GM19463 (cell line): ENCODE data around the gene NPLOC4.
"Not testable (repeated sequence)": the region's sequence is repeated elsewhere in the genome, so short reads cannot be mapped to it uniquely, and the experiment has no call there.

Source experiments
- ATAC-seq: cut with Tn5 transposase; IDR thresholded peaks from one replicate; pipeline ENCODE4 v1.9.1; 2021; ENCODE audit warnings: mild to moderate bottlenecking, moderate library complexity; ENCODE audit not compliant: unreplicated experiment

Gene NPLOC4

DNA sequence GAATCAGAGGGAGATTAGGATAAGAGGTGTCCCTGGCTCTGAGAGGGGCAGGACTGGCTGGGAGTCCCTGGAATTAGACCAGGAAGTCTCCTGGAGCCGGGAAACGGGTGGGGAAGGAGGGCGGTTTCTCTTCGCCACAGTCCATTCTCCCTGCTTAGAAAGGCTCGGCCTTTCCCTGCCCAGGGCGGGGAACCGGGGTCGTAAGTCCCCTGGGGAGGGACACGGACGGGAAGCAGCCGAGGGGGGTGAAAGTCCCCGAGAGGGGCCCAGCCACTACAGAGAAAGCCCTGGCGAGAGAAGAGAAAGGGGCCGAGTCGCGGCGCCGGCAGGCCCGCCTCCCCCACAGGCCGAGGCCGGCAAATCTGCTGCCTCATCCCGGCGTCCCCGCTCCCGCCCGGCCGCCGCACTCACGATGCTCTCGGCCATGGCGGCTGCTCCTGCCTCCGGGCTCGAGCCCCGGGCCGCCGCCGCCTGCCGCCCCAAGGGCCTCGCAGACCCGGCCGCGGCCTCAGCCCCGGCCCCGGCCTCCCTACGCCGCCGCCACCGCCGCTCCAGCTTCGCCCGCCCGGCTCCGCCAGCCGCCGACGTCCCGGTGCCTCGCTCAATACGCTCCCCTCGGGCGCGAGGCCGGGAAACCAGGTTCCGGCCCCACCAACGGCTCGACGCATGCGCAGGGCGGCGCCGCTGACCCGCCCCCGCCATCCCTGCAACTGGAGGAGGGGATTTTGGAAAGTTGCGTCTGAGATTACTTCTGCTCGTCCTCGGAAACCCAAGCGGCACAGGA lies at the start of gene NPLOC4, which contains the start of gene TSPAN10:
Gene NPLOC4 (minus strand): TSS at position 608 of the 784 bp plus-strand sequence. CDS start 182 bp downstream, at position 426.
Gene TSPAN10 (plus strand): TSS at position 692 of the 784 bp plus-strand sequence. CDS start 5,217 bp downstream, outside the sequence.
- peak; percentile 74 for ATAC-seq

DNA sequence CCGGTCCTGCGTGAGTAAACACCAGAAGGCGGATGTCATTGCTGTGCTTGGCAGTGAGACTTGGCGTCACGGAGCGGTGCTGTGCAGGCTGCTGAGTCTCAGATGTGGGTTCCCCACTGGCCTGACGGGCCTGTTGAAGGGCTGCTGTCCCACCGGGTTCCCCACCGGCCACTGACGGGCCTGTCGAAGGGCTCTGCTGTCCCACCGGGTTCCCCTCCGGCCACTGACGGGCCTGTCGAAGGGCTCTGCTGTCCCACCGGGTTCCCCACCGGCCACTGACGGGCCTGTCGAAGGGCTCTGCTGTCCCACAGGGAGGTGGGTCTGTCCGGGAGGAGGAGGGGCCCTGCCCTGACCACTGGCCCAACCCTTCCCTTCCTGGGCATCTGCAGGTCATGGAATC lies 49.7 kb upstream of the NPLOC4 start:
- no peak for ATAC-seq

DNA sequence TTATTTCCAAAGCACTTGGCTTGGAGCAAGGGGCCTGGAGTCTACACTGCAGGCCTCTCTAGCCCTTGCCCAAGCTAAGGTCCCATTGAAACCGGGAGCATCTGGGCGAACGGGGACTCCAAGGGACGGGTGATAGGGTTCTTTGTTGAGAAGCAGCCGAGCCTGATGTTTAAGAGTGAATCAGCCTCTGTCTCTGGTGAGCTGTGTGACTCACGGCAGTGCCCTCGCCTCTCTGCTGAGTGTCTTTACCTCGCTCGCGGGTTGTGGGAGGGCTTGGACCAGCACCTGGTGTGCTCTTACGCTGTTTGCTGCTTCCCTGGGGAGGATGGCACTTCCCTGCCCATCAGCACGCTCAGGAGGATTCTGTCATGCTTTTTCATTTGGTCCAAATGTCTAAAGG lies 48.2 kb upstream of the NPLOC4 start:
- no peak for ATAC-seq

DNA sequence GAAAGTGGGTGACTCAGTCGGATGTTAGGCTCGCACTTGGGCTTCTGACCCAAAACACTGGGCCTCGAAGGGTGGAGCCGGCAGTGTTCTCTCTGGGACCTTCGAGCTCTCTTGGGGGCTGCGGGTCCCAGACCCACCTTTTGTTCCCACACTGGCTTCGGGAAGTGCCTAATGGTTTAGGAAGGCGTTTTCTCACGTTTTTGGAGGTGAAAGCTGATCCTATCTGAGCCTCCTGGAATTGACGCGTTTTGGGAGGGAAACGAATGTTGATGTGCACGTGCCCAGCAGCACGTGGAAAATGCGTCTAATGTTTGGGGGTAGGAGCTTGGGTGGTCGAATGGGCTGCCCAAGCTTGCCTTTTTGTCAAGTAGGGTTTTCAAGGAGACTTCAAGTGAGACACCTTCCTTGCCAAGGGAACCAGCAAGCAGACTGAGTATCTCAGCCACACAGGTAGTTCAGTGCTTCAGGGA lies 47.6 kb upstream of the NPLOC4 start:
- peak; percentile 8 for ATAC-seq

DNA sequence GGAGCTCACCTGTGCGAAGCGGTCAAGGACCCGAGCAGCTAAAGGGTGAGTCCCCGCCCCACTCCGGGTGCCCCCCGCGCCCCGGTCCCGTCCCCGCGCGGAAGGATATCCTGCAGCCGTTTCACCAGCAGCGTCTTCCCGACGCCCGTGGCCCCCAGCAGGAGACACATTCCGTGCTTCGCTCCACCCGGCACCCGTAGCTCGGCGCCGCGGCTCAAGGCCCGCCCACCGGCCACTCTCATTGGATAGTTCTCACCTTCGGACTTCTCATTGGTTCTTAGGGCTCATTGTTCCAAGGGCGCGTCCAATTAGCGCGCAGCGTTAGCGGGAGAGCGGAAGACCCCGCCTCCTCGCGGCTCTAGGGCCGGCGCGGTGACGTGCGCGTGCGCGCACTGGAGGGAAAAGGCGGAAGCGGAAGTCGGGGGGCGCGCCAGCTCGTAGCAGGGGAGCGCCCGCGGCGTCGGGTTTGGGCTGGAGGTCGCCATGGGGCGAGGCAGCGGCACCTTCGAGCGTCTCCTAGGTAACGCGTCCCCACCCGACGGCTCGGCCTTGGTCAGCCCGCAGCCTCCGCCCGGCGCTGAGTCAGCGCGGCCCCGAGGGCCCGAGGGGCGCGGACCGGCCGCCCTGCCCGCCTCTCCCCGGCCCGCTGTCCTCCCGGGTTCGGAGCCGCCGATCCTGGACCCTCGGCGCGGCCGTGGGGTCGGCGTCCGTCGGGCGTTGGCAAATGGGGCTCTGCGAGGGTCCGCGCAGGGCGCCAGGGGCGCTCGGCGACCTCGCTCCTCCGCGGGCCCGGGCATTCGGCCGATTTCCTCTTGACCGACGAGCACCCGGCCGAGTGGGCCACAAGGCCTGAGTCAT lies 46.9 kb upstream of the NPLOC4 start, which contains the start of the genes ARL16 and HGS:
Gene ARL16 (minus strand): TSS at position 214 of the 858 bp plus-strand sequence. CDS start 44 bp downstream, at position 170.
Gene HGS (plus strand): TSS at position 428 of the 858 bp plus-strand sequence. CDS start 56 bp downstream, at position 484.
- peak; percentile 91 for ATAC-seq

DNA sequence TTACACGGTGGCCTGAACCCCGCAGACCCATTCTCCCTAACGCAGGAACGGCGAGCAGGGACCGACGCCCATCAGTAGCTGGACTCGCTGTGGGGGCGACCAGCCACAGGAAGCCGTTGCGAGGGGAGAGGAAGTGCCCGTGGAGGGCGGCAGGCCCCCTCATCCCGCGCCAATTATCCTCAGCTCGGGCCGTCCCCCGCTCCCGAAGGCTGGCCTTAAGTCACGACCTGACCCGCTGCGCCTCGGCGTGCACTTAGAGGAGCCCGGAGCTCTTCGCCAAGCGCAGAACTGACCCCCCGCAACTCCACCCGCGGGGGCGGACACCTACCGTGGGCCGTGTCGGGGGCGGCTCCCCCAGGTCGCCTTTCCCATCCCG lies 46.3 kb upstream of the NPLOC4 start:
- ATAC-seq: peak; percentile 9

DNA sequence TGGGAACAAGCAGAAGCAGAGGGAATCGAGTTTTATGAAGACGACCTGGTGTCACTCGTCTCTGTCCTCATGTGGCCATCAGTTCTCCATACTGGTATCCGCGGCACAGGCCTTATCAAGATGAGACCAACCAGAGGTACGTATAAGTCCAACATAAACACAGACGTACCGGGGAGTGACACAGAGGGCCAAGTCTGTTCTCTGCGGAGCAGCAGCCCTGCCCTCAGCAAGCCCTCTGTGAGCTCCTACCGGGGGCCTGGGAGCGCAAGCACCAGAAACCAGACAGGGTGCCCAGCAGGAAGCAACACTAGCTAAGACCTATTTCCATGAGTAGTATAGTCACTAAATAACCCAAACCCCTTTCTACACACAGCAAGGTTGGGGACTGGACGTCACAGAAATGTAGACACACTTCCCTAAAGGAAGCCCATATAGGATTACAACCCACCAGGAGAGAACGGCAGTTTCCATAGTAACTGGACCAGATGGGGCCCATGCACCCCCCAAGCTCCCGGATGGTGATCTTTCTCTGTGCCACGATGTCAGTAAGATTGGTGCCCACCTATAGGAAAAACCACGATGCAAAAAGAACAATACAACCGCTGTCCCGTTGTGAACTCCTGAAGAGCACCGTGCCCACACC lies 45.8 kb upstream of the NPLOC4 start:
- ATAC-seq: no peak

DNA sequence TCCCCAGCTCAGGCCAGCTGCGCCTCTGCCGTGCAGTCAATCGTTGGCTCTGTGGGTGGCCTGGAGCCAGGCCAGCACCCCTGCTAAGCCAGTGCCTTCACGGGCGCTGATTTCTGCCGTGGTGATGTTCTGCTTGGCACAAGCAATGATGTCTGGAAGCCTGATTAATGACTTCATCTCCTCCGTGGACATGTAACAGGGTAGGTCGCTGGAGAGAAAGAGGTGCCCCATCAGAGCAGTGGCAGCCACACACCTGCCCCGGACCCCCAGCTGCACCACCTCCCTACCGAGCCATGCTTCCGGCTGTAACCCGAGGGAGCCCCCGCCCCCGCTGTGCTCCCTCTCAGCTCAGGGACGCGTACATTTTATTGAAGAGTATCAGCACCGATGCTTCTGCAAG lies 44.8 kb upstream of the NPLOC4 start:
- no peak for ATAC-seq

DNA sequence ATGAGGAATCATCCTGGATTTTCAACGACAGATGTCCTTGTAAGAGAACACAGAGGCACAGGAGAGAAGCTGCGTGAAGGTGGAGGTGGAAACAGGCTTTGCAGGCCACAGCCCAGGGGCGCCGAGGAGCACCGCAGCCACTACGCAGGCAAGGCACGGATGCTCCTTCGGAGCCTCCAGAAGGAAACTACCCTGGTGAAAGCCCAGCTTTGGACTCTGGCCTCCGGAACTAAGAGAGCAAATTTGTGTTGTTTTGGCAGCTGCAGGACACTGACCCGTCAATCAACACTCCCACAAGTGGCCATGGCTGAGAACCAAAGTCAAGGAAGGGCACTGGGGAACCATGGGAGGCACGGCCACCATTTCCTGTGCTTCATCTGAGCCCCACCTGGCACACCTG lies 43.2 kb upstream of the NPLOC4 start:
- ATAC-seq: no peak

DNA sequence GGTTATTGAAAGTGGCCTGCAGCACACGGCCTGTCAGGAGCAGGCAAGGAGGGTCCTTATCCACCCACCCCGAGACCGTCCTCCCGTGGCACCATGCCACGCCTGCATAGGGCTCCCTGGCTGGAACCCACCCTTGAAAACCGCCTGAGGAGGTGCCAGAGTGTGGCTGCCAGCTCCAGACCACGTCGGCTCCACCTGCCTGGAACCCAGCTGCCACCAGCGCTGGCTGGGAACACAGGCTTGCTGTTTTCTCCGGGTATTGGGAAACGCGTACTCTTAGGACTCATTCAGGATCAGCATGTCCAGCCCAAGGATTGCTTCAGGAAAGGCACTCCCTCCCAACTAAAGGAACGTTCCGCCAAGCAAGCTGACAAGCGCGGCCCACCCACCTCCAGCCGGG lies 40.0 kb upstream of the NPLOC4 start:
- ATAC-seq: no peak

DNA sequence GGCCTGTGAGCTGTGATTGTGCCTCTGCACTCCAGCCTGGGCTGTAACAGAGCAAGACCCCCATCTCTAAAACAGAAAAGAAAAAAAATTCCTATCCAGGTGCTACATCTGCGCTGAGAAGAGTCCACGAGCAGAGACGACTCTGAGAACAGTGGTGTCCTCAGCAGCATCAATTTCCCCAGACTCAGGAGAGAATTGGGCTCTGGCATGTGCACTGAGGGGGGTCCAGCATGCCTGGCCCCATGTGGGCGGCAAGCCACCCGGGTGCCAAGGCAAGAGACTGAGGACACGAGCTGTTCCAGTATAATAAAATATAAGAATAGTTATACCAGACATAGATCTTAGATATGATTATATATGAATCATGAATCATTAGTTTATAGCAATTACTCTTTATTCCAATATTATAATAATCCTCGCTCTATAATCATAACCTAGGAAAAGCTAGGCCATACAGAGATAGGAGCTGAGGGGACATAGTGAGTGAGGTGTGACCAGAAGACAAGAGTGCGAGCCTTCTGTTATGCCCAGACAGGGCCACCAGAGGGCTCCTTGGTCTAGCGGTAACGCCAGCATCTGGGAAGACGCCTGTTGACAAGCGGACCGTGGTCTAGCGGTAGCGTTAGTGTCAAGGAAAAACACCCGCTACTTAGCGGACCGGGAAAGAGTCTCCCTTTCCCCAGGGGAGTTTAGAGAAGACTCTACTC lies 38.8 kb upstream of the NPLOC4 start:
- not testable (repeated sequence) for ATAC-seq

DNA sequence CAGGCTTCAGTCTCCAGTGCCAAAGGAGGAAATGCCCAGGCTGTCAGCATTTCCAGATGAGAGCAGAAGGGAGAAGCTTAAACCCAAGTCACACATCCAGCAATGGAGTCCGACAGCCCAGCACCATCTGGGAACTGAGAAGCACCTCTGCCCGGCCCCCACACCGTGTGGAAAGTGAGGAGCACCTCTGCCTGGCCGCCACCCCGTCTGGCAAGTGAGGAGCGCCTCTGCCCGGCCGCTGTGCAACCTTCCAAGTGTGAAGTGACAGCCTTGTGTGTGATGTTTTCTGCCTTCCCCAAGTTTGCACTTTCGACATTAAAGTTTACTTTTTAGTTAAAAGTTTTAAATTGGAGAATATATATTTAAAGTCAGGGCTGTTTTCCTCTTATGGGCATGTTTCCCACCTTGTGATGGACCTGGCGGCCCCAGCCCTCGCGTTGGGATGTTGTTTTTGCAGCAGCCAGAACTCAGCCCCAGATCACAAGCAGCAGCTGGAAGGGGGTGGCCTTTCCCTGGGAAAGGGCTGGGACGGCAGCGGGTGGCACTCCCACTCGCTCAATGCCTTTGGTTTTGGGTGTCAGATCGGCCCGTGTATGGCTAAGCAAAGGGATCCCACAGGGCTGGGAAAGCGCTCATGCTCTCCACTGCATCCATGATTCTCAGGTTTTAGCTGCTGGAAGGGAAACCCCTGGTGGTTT lies 36.8 kb upstream of the NPLOC4 start:
- no peak for ATAC-seq

DNA sequence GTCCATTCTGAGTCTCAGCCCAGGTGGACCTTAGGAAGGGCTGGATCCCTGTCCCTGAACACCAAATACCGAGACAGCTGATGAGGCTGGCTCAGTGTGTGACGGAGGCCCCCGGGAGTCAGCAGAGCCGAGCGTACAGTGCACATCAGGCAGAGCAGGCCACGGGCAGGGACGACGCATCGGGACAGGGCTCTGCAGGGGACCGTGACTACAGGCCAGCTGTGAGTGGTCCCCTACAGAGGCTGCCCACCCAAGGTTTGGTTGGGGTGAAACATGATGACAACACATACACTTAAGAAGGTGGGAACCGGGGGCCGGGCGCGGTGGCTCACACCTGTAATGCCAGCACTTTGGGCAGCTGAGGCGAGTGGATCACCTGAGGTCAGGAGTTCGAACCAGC lies 36.0 kb upstream of the NPLOC4 start:
- no peak for ATAC-seq

DNA sequence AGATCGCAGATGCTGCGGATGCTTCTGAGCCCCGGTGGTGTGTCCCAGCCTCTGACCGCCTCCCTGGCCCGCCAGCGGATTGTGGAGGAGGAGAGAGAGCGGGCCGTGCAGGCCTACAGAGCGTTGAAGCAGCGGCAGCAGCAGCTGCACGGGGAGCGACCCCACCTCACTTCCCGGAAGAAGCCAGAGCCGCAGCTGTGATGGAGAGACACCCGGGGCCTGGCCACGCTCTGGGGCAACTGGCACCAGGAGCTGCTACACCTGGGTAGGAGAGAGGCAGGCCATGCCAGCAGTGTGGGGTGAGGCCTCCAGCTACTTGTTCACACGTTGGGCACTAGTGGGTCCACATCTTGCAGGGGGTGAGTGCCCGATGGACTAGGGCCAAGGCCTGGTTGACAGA lies 35.6 kb upstream of the NPLOC4 start:
- no peak for ATAC-seq

DNA sequence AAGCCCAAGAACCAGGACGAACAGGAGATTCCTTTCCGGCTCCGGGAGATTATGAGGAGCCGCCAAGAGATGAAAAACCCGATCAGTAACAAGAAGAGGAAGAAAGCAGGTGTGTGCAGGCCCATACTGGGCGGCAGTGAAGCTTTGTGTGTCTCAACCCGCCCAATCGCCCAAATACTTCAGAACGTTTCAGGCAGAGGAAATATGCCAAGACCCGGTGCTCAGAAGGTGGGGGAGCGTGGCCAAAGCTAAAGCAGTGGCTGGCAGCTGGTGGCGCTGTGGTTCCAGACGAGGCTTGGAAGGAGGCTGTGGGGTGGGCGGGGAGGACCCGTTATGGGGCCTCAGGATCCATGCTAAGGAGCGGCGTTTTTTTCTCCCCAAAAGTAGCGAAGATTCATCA lies 30.8 kb upstream of the NPLOC4 start:
- ATAC-seq: no peak

DNA sequence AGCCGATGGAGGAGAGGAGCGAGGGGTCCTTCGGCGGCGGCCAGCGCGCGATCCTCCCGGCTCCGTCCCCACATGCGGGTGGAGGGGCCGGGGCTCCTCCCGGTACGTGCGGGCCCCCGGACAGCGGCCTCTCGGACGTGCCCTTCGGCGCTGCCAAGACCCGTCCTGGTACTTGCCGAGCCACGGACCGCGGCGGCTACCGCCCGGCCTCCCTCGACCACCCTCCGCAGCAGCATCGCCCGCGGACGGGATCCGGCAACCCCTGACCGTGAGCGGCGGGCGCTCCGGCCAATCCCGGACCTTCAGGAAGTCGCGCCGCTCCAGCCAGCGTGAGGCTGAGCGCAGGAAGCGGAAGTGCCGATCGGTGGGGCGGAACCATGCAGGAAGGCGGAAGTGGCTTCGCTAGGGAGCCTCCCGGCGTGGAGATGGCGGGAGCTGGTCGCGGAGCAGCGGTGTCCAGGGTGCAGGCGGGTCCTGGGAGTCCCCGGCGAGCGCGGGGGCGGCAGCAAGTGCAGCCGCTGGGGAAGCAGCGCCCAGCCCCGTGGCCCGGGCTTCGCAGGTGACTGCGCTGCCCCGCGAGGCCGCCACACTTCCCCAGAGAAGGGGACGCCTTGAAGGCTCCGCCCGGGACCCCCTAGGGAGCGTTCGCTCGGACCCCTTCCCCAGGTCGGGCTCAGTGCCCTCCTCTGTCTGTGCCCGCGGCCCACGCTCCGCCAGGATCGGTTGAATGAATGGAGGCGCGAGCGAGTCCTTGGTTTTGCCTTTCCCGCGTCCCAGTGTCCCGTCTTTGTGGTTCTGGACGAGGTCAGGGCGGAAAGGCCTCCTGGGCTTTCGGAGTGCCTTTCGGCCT lies 29.7 kb upstream of the NPLOC4 start, which contains the start of the genes CCDC137 and OXLD1:
Gene CCDC137 (plus strand): TSS at position 396 of the 850 bp plus-strand sequence. CDS start 30 bp downstream, at position 426.
Gene OXLD1 (minus strand): TSS at position 264 of the 850 bp plus-strand sequence. CDS start 28 bp downstream, at position 236.
- ATAC-seq: peak; percentile 94

DNA sequence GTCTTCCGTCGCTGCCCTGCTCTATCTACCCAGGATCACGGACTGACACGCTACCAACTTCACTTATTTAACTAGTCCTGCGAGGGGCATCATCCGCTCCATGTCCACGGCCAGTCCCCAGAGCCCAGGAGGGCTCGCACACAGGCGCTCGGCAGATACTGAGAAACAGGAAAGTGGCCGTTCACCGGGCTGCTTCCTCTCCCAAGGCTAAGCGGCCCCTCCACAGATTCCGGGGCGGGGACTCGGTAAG lies 29.1 kb upstream of the NPLOC4 start:
- peak; percentile 6 for ATAC-seq

DNA sequence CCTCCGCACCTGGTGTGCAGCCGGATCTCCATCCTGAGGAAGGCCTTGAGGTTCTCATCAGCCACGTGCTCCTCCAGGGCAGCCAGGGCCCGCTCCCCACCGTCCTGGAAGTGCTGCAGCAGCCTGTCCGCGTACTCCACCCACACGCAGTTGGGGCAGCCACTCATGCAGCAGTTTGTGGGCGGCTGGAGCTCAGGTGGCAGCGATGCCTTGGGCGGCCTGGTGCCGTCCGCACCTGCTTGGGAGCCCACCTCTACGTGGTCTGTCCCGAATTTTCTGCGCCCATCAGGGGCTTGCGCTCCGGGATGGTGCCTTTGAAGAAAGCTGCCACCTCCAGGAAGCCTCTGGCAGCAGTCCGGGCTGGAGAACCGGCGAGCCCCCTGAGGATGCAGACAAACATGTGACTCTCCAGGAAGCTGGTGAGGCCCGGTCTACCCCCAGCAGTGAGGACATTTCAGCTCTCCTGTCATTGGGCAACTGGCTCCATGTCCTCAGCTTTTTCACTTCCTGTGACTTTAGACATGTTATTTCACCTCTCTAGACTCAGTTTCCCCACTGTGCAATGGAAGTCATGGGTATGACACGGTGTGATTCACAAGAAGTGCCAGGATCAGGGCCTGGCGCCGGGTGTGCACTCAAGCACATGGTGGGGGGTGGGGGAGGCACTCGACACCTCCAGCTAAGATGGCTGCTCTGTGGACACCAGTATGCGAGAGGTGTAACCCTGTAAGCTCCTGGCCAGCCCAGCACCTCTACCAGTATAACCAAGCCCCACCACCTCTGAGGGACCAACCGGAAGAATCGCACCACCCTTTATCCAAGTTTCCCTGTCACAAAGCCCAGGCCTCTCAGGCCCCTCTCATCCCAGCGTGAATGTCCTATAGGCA lies 28.5 kb upstream of the NPLOC4 start:
- ATAC-seq: no peak
